NCI-H128 (cell line): ENCODE data around the gene SPRR2E.
"Not testable (repeated sequence)": the region's sequence is repeated elsewhere in the genome, so short reads cannot be mapped to it uniquely, and the experiment has no call there.

Experiments
- DNase-seq: peaks from one replicate; lab custom pipeline; 2025; ENCODE audit not compliant: unreplicated experiment; lab: John Stamatoyannopoulos, UW

Gene SPRR2E

GRCh38 chr1:153070243-153070642, 24.1 kb downstream of the SPRR2E start:
- no peak for DNase-seq

- no peak for DNase-seq
Observed at GRCh38 chr1:153058826-153059784, 35.2 kb downstream of the SPRR2E start.

DNA sequence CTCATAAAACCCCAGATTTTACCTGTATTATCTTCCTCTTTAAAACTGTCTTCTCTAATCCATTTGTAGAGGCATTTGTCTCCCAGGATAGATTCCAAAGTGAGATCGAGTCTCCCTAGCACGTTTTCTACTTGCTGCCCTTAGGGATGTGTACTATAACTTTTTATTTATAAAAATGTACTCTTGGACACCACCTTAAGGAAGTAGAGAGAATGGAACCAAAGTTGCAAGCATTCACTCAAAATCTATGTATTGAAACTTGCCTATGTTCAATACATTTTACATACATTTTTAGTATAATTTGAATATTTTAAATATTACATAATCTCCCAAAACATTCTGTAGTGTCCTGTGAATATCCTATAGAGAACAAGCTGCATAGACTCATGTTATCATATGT, 36.2 kb downstream of the SPRR2E start:
- no peak for DNase-seq

GRCh38 chr1:153057375-153057774, 37.0 kb downstream of the SPRR2E start, which contains the start of gene SPRR2A:
SPRR2A (minus strand) TSS chr1:153057512; CDS start chr1:153056735, 777 bp downstream.
- no peak for DNase-seq

DNA sequence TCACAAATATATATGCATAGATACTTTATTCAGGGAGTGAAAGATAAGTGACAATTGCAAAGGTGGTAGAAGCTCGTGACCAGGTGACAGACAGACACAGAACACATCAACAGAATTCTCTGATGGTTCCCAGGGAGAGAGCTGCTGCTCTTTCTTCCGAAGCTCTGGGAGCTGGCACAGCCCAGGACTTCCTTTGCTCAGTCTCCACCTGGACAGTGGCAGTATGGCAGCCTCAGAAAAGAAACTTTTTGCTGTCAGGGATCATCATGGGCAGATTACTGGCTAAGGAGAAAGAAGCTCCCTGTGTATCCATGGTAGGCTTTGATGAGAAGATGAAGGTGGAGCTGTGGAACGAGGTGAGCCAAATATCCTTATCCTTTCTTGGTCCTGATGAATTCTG, 38.2 kb downstream of the SPRR2E start:
- not testable (repeated sequence) for DNase-seq

- DNase-seq: no peak
Observed at GRCh38 chr1:153049211-153049610, 45.1 kb downstream of the SPRR2E start.
